HCT116 (cell line): ENCODE data around the gene RPS25.

Experiments used
- EZH2 ChIP-seq: fragments of 200-600 bp; sonication (generic); IDR thresholded peaks from 2 replicates; pipeline ENCODE4 v1.6.1; 2017; ENCODE audit warnings: antibody characterized with exemption, mixed run types
- RAD21 ChIP-seq: IDR thresholded peaks from 2 replicates; pipeline ENCODE4 v1.6.1; 2012; ENCODE audit warnings: low read depth, mild to moderate bottlenecking
- REST ChIP-seq: IDR thresholded peaks from 2 replicates; pipeline ENCODE4 v1.6.1; 2012; ENCODE audit warnings: low read depth
- ZBTB33 ChIP-seq: IDR thresholded peaks from 2 replicates; pipeline ENCODE4 v1.6.1; 2011; ENCODE audit warnings: mild to moderate bottlenecking, low read length, moderate library complexity; ENCODE audit not compliant: insufficient replicate concordance; ENCODE audit errors: extremely low read depth
- ZFX ChIP-seq: fragments of 450-650 bp; IDR thresholded peaks from 2 replicates; pipeline ENCODE4 v1.6.1; 2017

GRCh38 chr11:118997627-118998387 is 20.3 kb downstream of the RPS25 start, which contains the start of gene CENATAC:
- TF ChIP-seq EZH2 (no peak), REST (no peak), RAD21 (no peak), ZFX (peak; percentile 78), ZBTB33 (no peak)
